HL-60 (cell line): ENCODE results near the gene TRPM4.

Experiments used
- CTCF ChIP-seq: IDR thresholded peaks from one replicate; pipeline ENCODE4 v1.5.1; 2011; ENCODE audit warnings: low read length, control low read depth, inconsistent platforms; ENCODE audit not compliant: insufficient read depth
- SPI1 ChIP-seq: IDR thresholded peaks from 2 replicates; pipeline ENCODE4 v1.6.1; 2012; ENCODE audit warnings: low read depth, mild to moderate bottlenecking, borderline replicate concordance

DNA sequence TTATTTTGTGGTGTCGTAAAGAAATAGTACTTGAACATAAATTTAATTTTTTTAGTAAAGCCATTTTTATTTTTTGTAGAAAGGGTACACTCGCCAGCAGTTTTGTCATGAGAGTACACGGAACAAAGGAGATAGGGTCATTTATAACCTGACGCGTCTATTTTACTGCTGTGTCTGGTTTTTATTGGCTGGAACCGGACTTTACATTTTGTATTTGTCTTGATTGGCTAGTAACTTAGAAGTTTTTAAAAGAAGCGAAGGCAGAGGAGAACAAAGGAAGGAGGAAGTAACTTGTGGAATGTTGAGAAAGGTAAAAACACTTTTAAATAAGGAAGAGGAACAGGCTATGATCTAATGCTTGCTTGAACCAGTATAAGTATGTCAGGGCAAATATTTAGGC, 43.5 kb downstream of the TRPM4 start:
- TF ChIP-seq SPI1 (no peak), CTCF (no peak)
